ENCODE data around the gene PKP2.

GRCh38 chr12:32897281-32897610 lies 669 bp upstream of the PKP2 start:
- TF ChIP-seq CTCF (IDR thresholded peaks at IDR 0.05) (no peak), POLR2A (IDR thresholded peaks at IDR 0.05) (no peak), POLR2AphosphoS5 (IDR thresholded peaks at IDR 0.05) (no peak)

Data from prostate gland (tissue), 2 donors.